ENCODE measurements around the gene LRMDA. TPM values are rescaled to one million over a fixed set of nuclear protein-coding genes. Genes with fewer than 3 reads are reported as not detected.

LRMDA gene
- total RNA-seq, 1 experiment from 2014 or later: 4.8 TPM

DNA sequence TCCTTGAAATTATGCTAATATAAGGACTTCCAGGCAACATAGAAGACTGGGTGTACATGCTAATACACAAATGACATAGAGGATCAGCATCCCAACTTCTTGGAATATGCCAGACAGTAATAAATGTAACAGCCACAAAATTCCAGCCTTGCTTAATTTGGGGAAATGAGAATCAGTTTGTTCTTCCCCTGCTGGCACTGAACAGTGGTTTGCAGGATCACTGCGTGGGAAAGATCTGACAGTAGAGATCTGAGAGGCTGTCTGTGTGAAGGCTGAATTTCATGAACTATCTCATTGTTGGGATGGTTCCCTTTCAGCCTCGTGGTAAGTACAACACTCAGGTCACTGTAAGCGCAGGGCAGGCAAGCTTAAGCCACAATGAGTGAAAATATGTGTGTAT lies 1078.0 kb downstream of the LRMDA start:
- RAD21 ChIA-PET (ENCODE audit: low non-redundant PET in 1 of 2, low total read pairs in 2 of 2, uncharacterized antibody in 2 of 2, unreplicated experiment in 2 of 2): no interaction called here

More for the DNA sequence above, 1078.0 kb downstream of the LRMDA start:
- no peak overlapping the region for H2AFZ ChIP-seq (ENCODE audit: low read depth, low read length, poor library complexity, severe bottlenecking)
- no peaks in the 10 kb centered on the region for H3K9me3 ChIP-seq (ENCODE audit: control insufficient read depth in 1 of 2, insufficient read depth in 1 of 2, low read depth in 1 of 2, low read length in 2 of 2)
- H3K27ac ChIP-seq (ENCODE audit: low read depth, low read length): no peak overlapping the region
- no peak overlapping the region for H3K4me3 ChIP-seq (replicated peaks in 1 of 2; ENCODE audit: low read depth in 1 of 2, low read length in 2 of 2)
- no peaks in the 10 kb centered on the region for H3K9me2 ChIP-seq (ENCODE audit: insufficient read depth)
- DNase-seq (ENCODE audit: low read depth, low spot score): no peak
- POLR2A ChIA-PET: no interaction called here
- BruUV-seq (replicated peaks): no TSS peak
- H3K4me2 ChIP-seq (ENCODE audit: low read length): no peak overlapping the region
- TF ChIP-seq SRF (IDR thresholded peaks at IDR 0.05; ENCODE audit: low read depth) (no peak), EGR1 (IDR thresholded peaks at IDR 0.05; ENCODE audit: low read depth) (no peak), ZNF274 (IDR thresholded peaks at IDR 0.05; ENCODE audit: low read depth, low read length) (no peak), SP1 (IDR thresholded peaks at IDR 0.05; ENCODE audit: low read depth) (no peak), FOSL1 (IDR thresholded peaks at IDR 0.05; ENCODE audit: low read depth) (no peak), TCF7L2 (IDR thresholded peaks at IDR 0.05; ENCODE audit: borderline replicate concordance, extremely low read depth, insufficient read depth, insufficient read length) (no peak), YY1 (IDR thresholded peaks at IDR 0.05; ENCODE audit: extremely low read depth, insufficient replicate concordance, low read depth, low read length) (no peak), POLR2AphosphoS5 (IDR thresholded peaks at IDR 0.05; ENCODE audit: low read depth, low read length) (no peak), EZH2 (IDR thresholded peaks at IDR 0.05) (no peak), RAD21 (IDR thresholded peaks at IDR 0.05; ENCODE audit: low read depth) (no peak)
- TF ChIP-seq, protein P1, sequence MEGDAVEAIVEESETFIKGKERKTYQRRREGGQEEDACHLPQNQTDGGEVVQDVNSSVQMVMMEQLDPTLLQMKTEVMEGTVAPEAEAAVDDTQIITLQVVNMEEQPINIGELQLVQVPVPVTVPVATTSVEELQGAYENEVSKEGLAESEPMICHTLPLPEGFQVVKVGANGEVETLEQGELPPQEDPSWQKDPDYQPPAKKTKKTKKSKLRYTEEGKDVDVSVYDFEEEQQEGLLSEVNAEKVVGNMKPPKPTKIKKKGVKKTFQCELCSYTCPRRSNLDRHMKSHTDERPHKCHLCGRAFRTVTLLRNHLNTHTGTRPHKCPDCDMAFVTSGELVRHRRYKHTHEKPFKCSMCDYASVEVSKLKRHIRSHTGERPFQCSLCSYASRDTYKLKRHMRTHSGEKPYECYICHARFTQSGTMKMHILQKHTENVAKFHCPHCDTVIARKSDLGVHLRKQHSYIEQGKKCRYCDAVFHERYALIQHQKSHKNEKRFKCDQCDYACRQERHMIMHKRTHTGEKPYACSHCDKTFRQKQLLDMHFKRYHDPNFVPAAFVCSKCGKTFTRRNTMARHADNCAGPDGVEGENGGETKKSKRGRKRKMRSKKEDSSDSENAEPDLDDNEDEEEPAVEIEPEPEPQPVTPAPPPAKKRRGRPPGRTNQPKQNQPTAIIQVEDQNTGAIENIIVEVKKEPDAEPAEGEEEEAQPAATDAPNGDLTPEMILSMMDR (IDR thresholded peaks at IDR 0.05 in 2 of 3, conservative IDR thresholded peaks at IDR 0.05 in 1 of 3; ENCODE audit: borderline replicate concordance in 1 of 3, insufficient read depth in 1 of 3, low read depth in 2 of 3, low read length in 2 of 3): no peak
- TF ChIP-seq, protein P2, sequence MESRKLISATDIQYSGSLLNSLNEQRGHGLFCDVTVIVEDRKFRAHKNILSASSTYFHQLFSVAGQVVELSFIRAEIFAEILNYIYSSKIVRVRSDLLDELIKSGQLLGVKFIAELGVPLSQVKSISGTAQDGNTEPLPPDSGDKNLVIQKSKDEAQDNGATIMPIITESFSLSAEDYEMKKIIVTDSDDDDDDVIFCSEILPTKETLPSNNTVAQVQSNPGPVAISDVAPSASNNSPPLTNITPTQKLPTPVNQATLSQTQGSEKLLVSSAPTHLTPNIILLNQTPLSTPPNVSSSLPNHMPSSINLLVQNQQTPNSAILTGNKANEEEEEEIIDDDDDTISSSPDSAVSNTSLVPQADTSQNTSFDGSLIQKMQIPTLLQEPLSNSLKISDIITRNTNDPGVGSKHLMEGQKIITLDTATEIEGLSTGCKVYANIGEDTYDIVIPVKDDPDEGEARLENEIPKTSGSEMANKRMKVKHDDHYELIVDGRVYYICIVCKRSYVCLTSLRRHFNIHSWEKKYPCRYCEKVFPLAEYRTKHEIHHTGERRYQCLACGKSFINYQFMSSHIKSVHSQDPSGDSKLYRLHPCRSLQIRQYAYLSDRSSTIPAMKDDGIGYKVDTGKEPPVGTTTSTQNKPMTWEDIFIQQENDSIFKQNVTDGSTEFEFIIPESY (IDR thresholded peaks at IDR 0.05; ENCODE audit: extremely low read depth, insufficient replicate concordance, low read length): no peak
- H3K9ac ChIP-seq (ENCODE audit: low read length): no peak overlapping the region
- H4K20me1 ChIP-seq (ENCODE audit: insufficient read depth): no peaks in the 10 kb centered on the region
- CTCF ChIA-PET: no interaction called here
- H3K36me3 ChIP-seq (ENCODE audit: control insufficient read depth in 1 of 2, insufficient read depth in 2 of 2, low read length in 2 of 2): no peaks in the 10 kb centered on the region
- H3K79me2 ChIP-seq (ENCODE audit: insufficient read depth, low read length): no peaks in the 10 kb centered on the region
- intact Hi-C loops (cut with micrococcal nuclease): no loop called here
- no peak for ATAC-seq
- H3K27me3 ChIP-seq (ENCODE audit: insufficient read depth, low read length): no peaks in the 10 kb centered on the region
- H3K4me1 ChIP-seq (ENCODE audit: control insufficient read depth in 1 of 2, insufficient read depth in 2 of 2, low read length in 2 of 2): no peaks in the 10 kb centered on the region

Measured in HCT116 (cell line).